ENCODE measurements around the gene CNGA1.

The CNGA1 gene

GRCh38 chr4:48018112-48018511 is 1.6 kb upstream of the CNGA1 start:
- DNase-seq = no peak
- Histone ChIP-seq H2AK5ac (ENCODE audit: low read length) (no peak overlapping the region), H4K12ac (ENCODE audit: low read depth, low read length) (no peak overlapping the region), H3K4ac (ENCODE audit: low read depth, low read length) (no peak overlapping the region), H4K8ac (ENCODE audit: low read depth, low read length) (no peak overlapping the region), H3K27me3 (ENCODE audit: insufficient read depth, low read length) (no peaks in the 10 kb centered on the region), H3K4me2 (ENCODE audit: low read length) (no peak overlapping the region), H2BK5ac (ENCODE audit: low read depth, low read length, poor library complexity) (no peak overlapping the region), H2BK12ac (ENCODE audit: low read length) (no peak overlapping the region), H2BK120ac (ENCODE audit: insufficient read depth, low read length, poor library complexity) (no peak overlapping the region), H3K18ac (ENCODE audit: low read length) (no peak overlapping the region), H3K79me2 (ENCODE audit: control insufficient read depth, insufficient read depth, low read length, poor library complexity) (no peaks in the 10 kb centered on the region), H3K9me3 (ENCODE audit: insufficient read depth, low read depth, low read length) (no peaks in the 10 kb centered on the region), H3K4me1 (ENCODE audit: control insufficient read depth in 1 of 2, insufficient read depth in 2 of 2, low read length in 2 of 2) (no peaks in the 10 kb centered on the region), H3K4me3 (ENCODE audit: low read depth, low read length) (no peak overlapping the region), H3K9ac (ENCODE audit: low read length) (no peak overlapping the region), H3K23ac (ENCODE audit: low read length) (no peak overlapping the region), H3K79me1 (ENCODE audit: low read length) (peaks cover 5% of the 10 kb centered on the region), H2AFZ (ENCODE audit: insufficient read depth, low read length, poor library complexity) (no peak overlapping the region), H3K14ac (ENCODE audit: low read length) (no peak overlapping the region), H3K27ac (ENCODE audit: low read depth, low read length) (no peak overlapping the region), H4K91ac (ENCODE audit: low read depth, low read length) (no peak overlapping the region), H3K36me3 (ENCODE audit: control insufficient read depth in 1 of 2, insufficient read depth in 2 of 2, low read length in 2 of 2) (no peaks in the 10 kb centered on the region)
- no CpG with 5 or more reads among the region's 2 CpGs for whole genome bisulfite sequencing (ENCODE audit: extremely low coverage, insufficient coverage, insufficient read length)

- peak overlapping the region; percentile 66 for H2BK5ac ChIP-seq (ENCODE audit: low read depth, low read length, poor library complexity)
- peaks cover 5% of the 10 kb centered on the region for H3K79me1 ChIP-seq (ENCODE audit: low read length)
- peak overlapping the region; percentile 75 for H3K4me3 ChIP-seq (ENCODE audit: low read depth, low read length)
- no peak overlapping the region for H3K4ac ChIP-seq (ENCODE audit: low read depth, low read length)
- H4K12ac ChIP-seq (ENCODE audit: low read depth, low read length) = no peak overlapping the region
- H3K18ac ChIP-seq (ENCODE audit: low read length) = no peak overlapping the region
- no peaks in the 10 kb centered on the region for H3K9me3 ChIP-seq (ENCODE audit: insufficient read depth, low read depth, low read length)
- peak overlapping the region; percentile 41 for H4K8ac ChIP-seq (ENCODE audit: low read depth, low read length)
- peak overlapping the region; percentile 78 for H2AFZ ChIP-seq (ENCODE audit: insufficient read depth, low read length, poor library complexity)
- no peak overlapping the region for H2BK12ac ChIP-seq (ENCODE audit: low read length)
- no peaks in the 10 kb centered on the region for H3K79me2 ChIP-seq (ENCODE audit: control insufficient read depth, insufficient read depth, low read length, poor library complexity)
- peak overlapping the region; percentile 67 for H3K9ac ChIP-seq (ENCODE audit: low read length)
- H2BK120ac ChIP-seq (ENCODE audit: insufficient read depth, low read length, poor library complexity) = peak overlapping the region; percentile 23
- no peaks in the 10 kb centered on the region for H3K36me3 ChIP-seq (ENCODE audit: control insufficient read depth in 1 of 2, insufficient read depth in 2 of 2, low read length in 2 of 2)
- peak overlapping the region; percentile 40 for H3K27ac ChIP-seq (ENCODE audit: low read depth, low read length)
- no peak overlapping the region for H2AK5ac ChIP-seq (ENCODE audit: low read length)
- H3K4me1 ChIP-seq (ENCODE audit: control insufficient read depth in 1 of 2, insufficient read depth in 2 of 2, low read length in 2 of 2) = no peaks in the 10 kb centered on the region
- peak; percentile 90 to 93 for DNase-seq
- no CpG with 5 or more reads among the region's 35 CpGs for WGBS (ENCODE audit: extremely low coverage, insufficient coverage, insufficient read length)
- peak overlapping the region; percentile 95 for H3K4me2 ChIP-seq (ENCODE audit: low read length)
- peak overlapping the region; percentile 50 for H3K14ac ChIP-seq (ENCODE audit: low read length)
- H3K27me3 ChIP-seq (ENCODE audit: insufficient read depth, low read length) = no peaks in the 10 kb centered on the region
- H4K91ac ChIP-seq (ENCODE audit: low read depth, low read length) = peak overlapping the region; percentile 48
- H3K23ac ChIP-seq (ENCODE audit: low read length) = no peak overlapping the region
These were observed 659 bp upstream of the CNGA1 start for GRCh38 chr4:48017108-48017571.

GRCh38 chr4:48015678-48016077 is 803 bp downstream of the CNGA1 start:
- Histone ChIP-seq H3K9me3 (ENCODE audit: insufficient read depth, low read depth, low read length) (peaks cover under 1% of the 10 kb centered on the region), H2BK12ac (ENCODE audit: low read length) (no peak overlapping the region), H4K8ac (ENCODE audit: low read depth, low read length) (no peak overlapping the region), H3K4me3 (ENCODE audit: low read depth, low read length) (no peak overlapping the region), H4K12ac (ENCODE audit: low read depth, low read length) (no peak overlapping the region), H2BK5ac (ENCODE audit: low read depth, low read length, poor library complexity) (no peak overlapping the region), H3K36me3 (ENCODE audit: control insufficient read depth in 1 of 2, insufficient read depth in 2 of 2, low read length in 2 of 2) (no peaks in the 10 kb centered on the region), H3K14ac (ENCODE audit: low read length) (no peak overlapping the region), H3K18ac (ENCODE audit: low read length) (no peak overlapping the region), H3K79me1 (ENCODE audit: low read length) (peaks cover 5% of the 10 kb centered on the region), H3K9ac (ENCODE audit: low read length) (no peak overlapping the region), H3K4me1 (ENCODE audit: control insufficient read depth in 1 of 2, insufficient read depth in 2 of 2, low read length in 2 of 2) (no peaks in the 10 kb centered on the region), H2BK120ac (ENCODE audit: insufficient read depth, low read length, poor library complexity) (no peak overlapping the region), H2AK5ac (ENCODE audit: low read length) (no peak overlapping the region), H2AFZ (ENCODE audit: insufficient read depth, low read length, poor library complexity) (no peak overlapping the region), H3K79me2 (ENCODE audit: control insufficient read depth, insufficient read depth, low read length, poor library complexity) (no peaks in the 10 kb centered on the region), H3K4me2 (ENCODE audit: low read length) (no peak overlapping the region), H3K23ac (ENCODE audit: low read length) (no peak overlapping the region), H3K27ac (ENCODE audit: low read depth, low read length) (no peak overlapping the region), H4K91ac (ENCODE audit: low read depth, low read length) (no peak overlapping the region), H3K27me3 (ENCODE audit: insufficient read depth, low read length) (no peaks in the 10 kb centered on the region), H3K4ac (ENCODE audit: low read depth, low read length) (no peak overlapping the region)
- WGBS (ENCODE audit: extremely low coverage, insufficient coverage, insufficient read length) = no CpG with 5 or more reads among the region's 5 CpGs
- DNase-seq = no peak

GRCh38 chr4:48015216-48015615 is 1.3 kb downstream of the CNGA1 start:
- Histone ChIP-seq H3K9me3 (ENCODE audit: insufficient read depth, low read depth, low read length) (peaks cover 3% of the 10 kb centered on the region), H3K4me1 (ENCODE audit: control insufficient read depth in 1 of 2, insufficient read depth in 2 of 2, low read length in 2 of 2) (no peaks in the 10 kb centered on the region), H3K23ac (ENCODE audit: low read length) (no peak overlapping the region), H2AFZ (ENCODE audit: insufficient read depth, low read length, poor library complexity) (no peak overlapping the region), H4K91ac (ENCODE audit: low read depth, low read length) (no peak overlapping the region), H2BK12ac (ENCODE audit: low read length) (no peak overlapping the region), H3K4me3 (ENCODE audit: low read depth, low read length) (no peak overlapping the region), H3K79me2 (ENCODE audit: control insufficient read depth, insufficient read depth, low read length, poor library complexity) (no peaks in the 10 kb centered on the region), H3K4ac (ENCODE audit: low read depth, low read length) (no peak overlapping the region), H2AK5ac (ENCODE audit: low read length) (no peak overlapping the region), H2BK5ac (ENCODE audit: low read depth, low read length, poor library complexity) (no peak overlapping the region), H3K27me3 (ENCODE audit: insufficient read depth, low read length) (no peaks in the 10 kb centered on the region), H3K79me1 (ENCODE audit: low read length) (peaks cover 5% of the 10 kb centered on the region), H4K8ac (ENCODE audit: low read depth, low read length) (no peak overlapping the region), H3K36me3 (ENCODE audit: control insufficient read depth in 1 of 2, insufficient read depth in 2 of 2, low read length in 2 of 2) (no peaks in the 10 kb centered on the region), H3K18ac (ENCODE audit: low read length) (no peak overlapping the region), H3K27ac (ENCODE audit: low read depth, low read length) (no peak overlapping the region), H2BK120ac (ENCODE audit: insufficient read depth, low read length, poor library complexity) (no peak overlapping the region), H3K14ac (ENCODE audit: low read length) (no peak overlapping the region), H4K12ac (ENCODE audit: low read depth, low read length) (no peak overlapping the region), H3K4me2 (ENCODE audit: low read length) (no peak overlapping the region), H3K9ac (ENCODE audit: low read length) (no peak overlapping the region)
- peak in 1 of 2 donors; percentile 68 for DNase-seq
- WGBS (ENCODE audit: extremely low coverage, insufficient coverage, insufficient read length) = no CpG with 5 or more reads among the region's 4 CpGs

All from trophoblast cell (in vitro differentiated cells and primary cell).